Neural cell (in vitro differentiated cells): Measurements from ENCODE around the gene TGFBR3L.

Source experiments
- CTCF ChIP-seq: fragments of 450-650 bp; IDR thresholded peaks from 2 replicates; pipeline ENCODE4 v1.5.1; 2014; ENCODE audit warnings: antibody characterized with exemption, mild to moderate bottlenecking, moderate library complexity; ENCODE audit not compliant: poor library complexity, severe bottlenecking
- EP300 ChIP-seq: fragments of 450-650 bp; conservative IDR thresholded peaks from 2 replicates; pipeline ENCODE4 v1.6.1; 2014; ENCODE audit warnings: antibody characterized with exemption, mild to moderate bottlenecking, moderate library complexity; ENCODE audit not compliant: poor library complexity, severe bottlenecking
- EZH2 ChIP-seq: fragments of 200-600, 300-800 bp; shearing (Covaris generic), sonication (generic); IDR thresholded peaks from 2 replicates; pipeline ENCODE4 v1.6.1; 2014; ENCODE audit warnings: antibody characterized with exemption, low read length, borderline replicate concordance, mild to moderate bottlenecking; ENCODE audit not compliant: insufficient read depth, poor library complexity, severe bottlenecking
- MXI1 ChIP-seq: fragments of 450-650 bp; conservative IDR thresholded peaks from 2 replicates; pipeline ENCODE4 v1.6.1; 2014; ENCODE audit warnings: antibody characterized with exemption, mild to moderate bottlenecking; ENCODE audit not compliant: poor library complexity, severe bottlenecking
- SMC3 ChIP-seq: fragments of 450-650 bp; conservative IDR thresholded peaks from 2 replicates; pipeline ENCODE4 v1.6.1; 2014; ENCODE audit warnings: antibody characterized with exemption, mild to moderate bottlenecking, moderate library complexity; ENCODE audit not compliant: poor library complexity

- no peak for TF ChIP-seq CTCF
- TF ChIP-seq MXI1: no peak
- no peak for TF ChIP-seq SMC3
- TF ChIP-seq EP300: no peak
- TF ChIP-seq EZH2: no peak
These were observed 27.1 kb upstream of the TGFBR3L start for GRCh38 chr19:7887408-7888144.
